HepG2 (cell line): ENCODE results near the gene OGG1. TPM values are rescaled to one million over a fixed set of nuclear protein-coding genes. Genes with fewer than 3 reads are reported as not detected.
A peak's percentile ranks its signal among the peaks of the same experiment; 100 is the strongest.

Experiments
- CSRNP2 ChIP-seq: sonication (generic); formaldehyde crosslinking; conservative IDR thresholded peaks from 2 replicates; pipeline ENCODE4 v1.8.0; 2022; ENCODE audit warnings: low read depth, missing genetic modification reagents
- ETV6 ChIP-seq: sonication (generic); formaldehyde crosslinking; conservative IDR thresholded peaks from 2 replicates; pipeline ENCODE4 v1.4.0; 2020; ENCODE audit warnings: missing genetic modification reagents
- KDM4B ChIP-seq: sonication (generic); formaldehyde crosslinking; IDR thresholded peaks from 2 replicates; pipeline ENCODE4 v1.4.0; 2020; ENCODE audit warnings: missing genetic modification reagents
- MAF1 ChIP-seq: sonication (generic); formaldehyde crosslinking; IDR thresholded peaks from 2 replicates; pipeline ENCODE4 v1.5.0; 2020; ENCODE audit warnings: missing genetic modification reagents, borderline replicate concordance
- NFYB ChIP-seq: sonication (generic); formaldehyde crosslinking; IDR thresholded peaks from 2 replicates; pipeline ENCODE4 v1.4.0; 2020; ENCODE audit warnings: missing genetic modification reagents
- THAP8 ChIP-seq: sonication (generic); formaldehyde crosslinking; IDR thresholded peaks from 2 replicates; pipeline ENCODE4 v1.5.1; 2020; ENCODE audit warnings: missing genetic modification reagents, mild to moderate bottlenecking, borderline replicate concordance
- YY1 ChIP-seq: IDR thresholded peaks from 2 replicates; pipeline ENCODE4 v1.6.1; 2011; ENCODE audit warnings: low read length, low read depth, moderate library complexity, mild to moderate bottlenecking; ENCODE audit not compliant: insufficient read depth, insufficient replicate concordance
- ZC3H4 ChIP-seq: sonication (generic); formaldehyde crosslinking; IDR thresholded peaks from 2 replicates; pipeline ENCODE4 v1.4.0; 2020; ENCODE audit warnings: missing genetic modification reagents, borderline replicate concordance
- ZFAT ChIP-seq: sonication (generic); formaldehyde crosslinking; conservative IDR thresholded peaks from 2 replicates; pipeline ENCODE4 v1.8.1; 2023; ENCODE audit warnings: missing genetic modification reagents, inconsistent platforms
- ZFP91 ChIP-seq: sonication (generic); formaldehyde crosslinking; IDR thresholded peaks from 2 replicates; pipeline ENCODE4 v1.9.0; 2022; ENCODE audit warnings: missing genetic modification reagents, mild to moderate bottlenecking, borderline replicate concordance
- ZNF574 ChIP-seq: sonication (generic); formaldehyde crosslinking; IDR thresholded peaks from 2 replicates; pipeline ENCODE4 v1.4.0; 2020; ENCODE audit warnings: missing genetic modification reagents
- ZNF607 ChIP-seq: sonication (generic); formaldehyde crosslinking; IDR thresholded peaks from 2 replicates; pipeline ENCODE4 v1.5.1; 2020; ENCODE audit warnings: missing genetic modification reagents, mild to moderate bottlenecking, borderline replicate concordance
- ZNF687 ChIP-seq: sonication (generic); formaldehyde crosslinking; IDR thresholded peaks from 2 replicates; pipeline ENCODE4 v1.5.1; 2020; ENCODE audit warnings: mild to moderate bottlenecking, missing genetic modification reagents, moderate library complexity
- ZNF737 ChIP-seq: sonication (generic); formaldehyde crosslinking; IDR thresholded peaks from 2 replicates; pipeline ENCODE4 v1.5.0; 2020; ENCODE audit warnings: missing genetic modification reagents, mild to moderate bottlenecking, borderline replicate concordance
- polyA plus RNA-seq, 8 experiments: library from polyadenylated mRNA; depleted of rRNA in 3 of 8; stranded (reverse) in 7 of 8; unstranded in 1 of 8; fragments of >200 nt; fragmentation: Illumina TruSeq in 4 of 8; extraction: Trizol in 4 of 8; gene quantifications; 2 replicates each; pipeline versions ENCODE4 v1.2.1 to v1.2.3, GENCODE V29; 2011 to 2016; ENCODE audit warnings: low read depth in 4 of 8, missing spikeins in 1 of 8, mixed read lengths in 1 of 8; ENCODE audit not compliant: insufficient read depth in 1 of 8
- total RNA-seq, 5 experiments: library from RNA; depleted of rRNA; stranded (reverse); fragments of >200 nt; fragmentation: Illumina TruSeq; extraction: Trizol; gene quantifications; 2 replicates each; pipeline ENCODE4 v1.2.3, GENCODE V29; 2016; ENCODE audit warnings: low read depth in 1 of 5

Gene OGG1
- total and polyA plus RNA-seq, 2 of the 13 experiments (the other 11 are each of a cell fraction or from before 2014, with no cell fraction given) = 28.7 to 33.2 TPM

- TF ChIP-seq ZNF574 (CRISPR knock-in tag) = peak; percentile 65; the same call in 1 of the 2 replicates
- no peak for TF ChIP-seq ZC3H4
- TF ChIP-seq ZNF687 (CRISPR knock-in tag) = peak; percentile 84
- no peak for TF ChIP-seq CSRNP2 (CRISPR knock-in tag)
- no peak for TF ChIP-seq THAP8 (CRISPR knock-in tag)
- 0 out of 2 replicates have a peak, but pooled peaks have one; percentile 13 for TF ChIP-seq ZFP91
- no peak for TF ChIP-seq KDM4B (CRISPR knock-in tag)
- TF ChIP-seq ZNF607 = 0 out of 2 replicates have a peak, but pooled peaks have one; percentile 33
- TF ChIP-seq ZFAT (CRISPR knock-in tag) = no peak
- TF ChIP-seq YY1 = peak; percentile 11
- TF ChIP-seq NFYB (CRISPR knock-in tag) = peak; percentile 80
- no peak for TF ChIP-seq MAF1
- TF ChIP-seq ETV6 (CRISPR knock-in tag) = no peak
- TF ChIP-seq ZNF737 (CRISPR knock-in tag) = no peak
Observed at GRCh38 chr3:9749645-9750555, at the start of gene OGG1 (continued).
